ENCODE measurements around the gene ASB7. TPM values are rescaled to one million over a fixed set of nuclear protein-coding genes. Genes with fewer than 3 reads are reported as not detected.

Gene ASB7
- total and polyA plus RNA-seq, 2 experiments from 2014 or later = 10.3 to 17.5 TPM

GRCh38 chr15:100602823-100603393, 519 bp downstream of the ASB7 start:
- TF ChIP-seq EZH2 (IDR thresholded peaks at IDR 0.05; ENCODE audit: borderline replicate concordance) = no peak
- no peak for TF ChIP-seq EZH2phosphoT487 (IDR thresholded peaks at IDR 0.05; ENCODE audit: low read depth, severe bottlenecking, unreplicated experiment)
- TF ChIP-seq, protein P1, sequence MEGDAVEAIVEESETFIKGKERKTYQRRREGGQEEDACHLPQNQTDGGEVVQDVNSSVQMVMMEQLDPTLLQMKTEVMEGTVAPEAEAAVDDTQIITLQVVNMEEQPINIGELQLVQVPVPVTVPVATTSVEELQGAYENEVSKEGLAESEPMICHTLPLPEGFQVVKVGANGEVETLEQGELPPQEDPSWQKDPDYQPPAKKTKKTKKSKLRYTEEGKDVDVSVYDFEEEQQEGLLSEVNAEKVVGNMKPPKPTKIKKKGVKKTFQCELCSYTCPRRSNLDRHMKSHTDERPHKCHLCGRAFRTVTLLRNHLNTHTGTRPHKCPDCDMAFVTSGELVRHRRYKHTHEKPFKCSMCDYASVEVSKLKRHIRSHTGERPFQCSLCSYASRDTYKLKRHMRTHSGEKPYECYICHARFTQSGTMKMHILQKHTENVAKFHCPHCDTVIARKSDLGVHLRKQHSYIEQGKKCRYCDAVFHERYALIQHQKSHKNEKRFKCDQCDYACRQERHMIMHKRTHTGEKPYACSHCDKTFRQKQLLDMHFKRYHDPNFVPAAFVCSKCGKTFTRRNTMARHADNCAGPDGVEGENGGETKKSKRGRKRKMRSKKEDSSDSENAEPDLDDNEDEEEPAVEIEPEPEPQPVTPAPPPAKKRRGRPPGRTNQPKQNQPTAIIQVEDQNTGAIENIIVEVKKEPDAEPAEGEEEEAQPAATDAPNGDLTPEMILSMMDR (IDR thresholded peaks at IDR 0.05; ENCODE audit: poor library complexity) = no peak
- H3K79me2 ChIP-seq = peaks cover 83% of the 10 kb centered on the region
- H3K4me2 ChIP-seq = peak overlapping the region; percentile 89
- H3K4me1 ChIP-seq (ENCODE audit: insufficient read depth) = peaks cover 7% of the 10 kb centered on the region
- H3K36me3 ChIP-seq (replicated peaks; ENCODE audit: insufficient read depth, low read depth) = no peaks in the 10 kb centered on the region
- no peaks in the 10 kb centered on the region for H3K27me3 ChIP-seq
- WGBS (ENCODE audit: low lambda C conversion rate, missing lambda C conversion rate) = 2% methylated on average over 14 of the region's 16 CpGs
- no peaks in the 10 kb centered on the region for H3K9me2 ChIP-seq (replicated peaks; ENCODE audit: insufficient read depth)
- peak; percentile 32 for DNase-seq (ENCODE audit: low spot score)
- H3K27ac ChIP-seq = peak overlapping the region; percentile 87
- no peaks in the 10 kb centered on the region for H4K20me1 ChIP-seq (ENCODE audit: insufficient read depth, poor library complexity, severe bottlenecking)
- H2AFZ ChIP-seq = peak overlapping the region; percentile 80
- no peaks in the 10 kb centered on the region for H3K9me3 ChIP-seq (ENCODE audit: low read depth)
- H3K4me3 ChIP-seq = peak overlapping the region; percentile 43

DNA sequence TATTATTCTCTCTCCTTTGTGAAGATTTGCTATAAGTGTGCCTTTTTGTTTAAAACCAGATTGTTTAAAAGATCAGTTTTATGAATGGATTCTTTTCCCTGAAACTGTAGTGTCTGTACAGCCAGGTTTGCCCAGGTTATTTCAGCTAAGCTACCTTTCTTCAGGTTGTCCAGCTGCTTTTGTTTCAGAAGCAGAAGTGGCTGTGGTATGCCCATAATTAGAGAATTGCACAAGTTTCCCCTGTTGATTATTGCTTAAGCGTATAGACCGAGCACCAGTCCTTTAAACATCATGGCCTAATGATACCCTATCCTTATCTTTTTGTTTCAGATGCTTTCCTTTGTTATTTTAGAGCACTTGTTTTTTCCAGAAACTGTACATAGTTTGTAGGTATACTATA, 10.2 kb downstream of the ASB7 start:
- no peak for DNase-seq (ENCODE audit: low spot score)

DNA sequence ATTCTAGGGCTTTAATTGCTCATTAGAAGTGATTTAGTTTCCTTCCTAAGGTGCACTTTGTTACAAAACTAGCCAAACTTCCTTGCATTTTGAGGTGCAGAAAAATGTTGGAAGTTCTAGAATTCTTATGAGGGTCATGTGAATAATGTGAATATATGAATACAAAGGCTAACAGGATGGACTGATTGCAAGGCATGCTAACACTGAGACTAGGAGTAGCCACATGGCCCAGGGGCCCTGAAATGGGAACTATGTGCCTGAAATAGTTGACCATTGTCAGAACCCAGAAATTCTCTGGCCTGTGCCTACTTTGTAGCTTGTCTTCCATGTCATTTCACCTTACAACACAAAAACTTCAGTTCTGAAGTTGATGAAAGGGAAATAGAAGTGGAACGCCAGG, 10.8 kb downstream of the ASB7 start:
- no peak overlapping the region for H2AFZ ChIP-seq
- DNase-seq (ENCODE audit: low spot score) = no peak
- H4K20me1 ChIP-seq (ENCODE audit: insufficient read depth, poor library complexity, severe bottlenecking) = no peaks in the 10 kb centered on the region
- no peak overlapping the region for H3K4me3 ChIP-seq
- no peak overlapping the region for H3K4me2 ChIP-seq
- no peaks in the 10 kb centered on the region for H3K27me3 ChIP-seq
- no peaks in the 10 kb centered on the region for H3K9me3 ChIP-seq (ENCODE audit: low read depth)
- no peak overlapping the region for H3K27ac ChIP-seq
- WGBS (ENCODE audit: low lambda C conversion rate, missing lambda C conversion rate) = 94% methylated on average over 1 of the region's 1 CpG
- H3K9me2 ChIP-seq (replicated peaks; ENCODE audit: insufficient read depth) = no peaks in the 10 kb centered on the region
- peaks cover 16% of the 10 kb centered on the region for H3K79me2 ChIP-seq
- no peaks in the 10 kb centered on the region for H3K36me3 ChIP-seq (replicated peaks; ENCODE audit: insufficient read depth, low read depth)
- TF ChIP-seq EZH2phosphoT487 (IDR thresholded peaks at IDR 0.05; ENCODE audit: low read depth, severe bottlenecking, unreplicated experiment) = no peak
- no peak for TF ChIP-seq EZH2 (IDR thresholded peaks at IDR 0.05; ENCODE audit: borderline replicate concordance)
- TF ChIP-seq, protein P1 (IDR thresholded peaks at IDR 0.05; ENCODE audit: poor library complexity) = no peak
- H3K4me1 ChIP-seq (ENCODE audit: insufficient read depth) = no peaks in the 10 kb centered on the region

More for the DNA sequence above, 10.2 kb downstream of the ASB7 start:
- H4K20me1 ChIP-seq (ENCODE audit: insufficient read depth, poor library complexity, severe bottlenecking) = no peaks in the 10 kb centered on the region
- H3K27ac ChIP-seq = no peak overlapping the region
- no peaks in the 10 kb centered on the region for H3K9me3 ChIP-seq (ENCODE audit: low read depth)
- peaks cover 20% of the 10 kb centered on the region for H3K79me2 ChIP-seq
- no peaks in the 10 kb centered on the region for H3K9me2 ChIP-seq (replicated peaks; ENCODE audit: insufficient read depth)
- H3K4me3 ChIP-seq = no peak overlapping the region
- H2AFZ ChIP-seq = no peak overlapping the region
- H3K4me2 ChIP-seq = no peak overlapping the region
- H3K4me1 ChIP-seq (ENCODE audit: insufficient read depth) = no peaks in the 10 kb centered on the region
- TF ChIP-seq, protein P1 (IDR thresholded peaks at IDR 0.05; ENCODE audit: poor library complexity) = no peak
- TF ChIP-seq EZH2 (IDR thresholded peaks at IDR 0.05; ENCODE audit: borderline replicate concordance) = no peak
- TF ChIP-seq EZH2phosphoT487 (IDR thresholded peaks at IDR 0.05; ENCODE audit: low read depth, severe bottlenecking, unreplicated experiment) = no peak
- no peaks in the 10 kb centered on the region for H3K36me3 ChIP-seq (replicated peaks; ENCODE audit: insufficient read depth, low read depth)
- WGBS (ENCODE audit: low lambda C conversion rate, missing lambda C conversion rate) = 90% methylated on average over 2 of the region's 2 CpGs
- H3K27me3 ChIP-seq = no peaks in the 10 kb centered on the region

Data from hepatocyte (in vitro differentiated cells).